B cell (primary cell): Measurements from ENCODE around the gene RABGAP1L. TPM values are rescaled to one million over a fixed set of nuclear protein-coding genes. Genes with fewer than 3 reads are reported as not detected.
A peak's percentile ranks its signal among the peaks of the same experiment; 100 is the strongest.

ENCODE experiments used
- ATAC-seq: fragments of 200-7000 bp; cut with Tn5 transposase; one replicate; pipeline ENCODE4 v1.10.0; 2021; ENCODE audit warnings: low read depth, mild to moderate bottlenecking, moderate number of reproducible peaks, moderate library complexity
- CTCF ChIA-PET: fragments of 350-600 bp; sonication (Branson Sonifier 250); formaldehyde crosslinking; loops from one replicate; lab custom pipeline; 2021; ENCODE audit warnings: antibody characterized with exemption, inconsistent platforms; lab: Charles Lee
- POLR2A ChIA-PET: fragments of 350-600 bp; sonication (Branson Sonifier 250); formaldehyde crosslinking; loops from one replicate; lab custom pipeline; 2021; ENCODE audit warnings: antibody characterized with exemption; lab: Charles Lee
- DNase-seq: peaks from one replicate; pipeline ENCODE4 v3.0.0; 2013
- H2AFZ ChIP-seq: 2 replicates; pipeline ENCODE4 v1.6.1; 2012; ENCODE audit warnings: mild to moderate bottlenecking, low read depth, low read length; ENCODE audit not compliant: insufficient read depth, poor library complexity, severe bottlenecking
- H3K27ac ChIP-seq, 2 donors: 1 replicate in 1 of 2; 2 replicates in 1 of 2; pipeline ENCODE4 v1.5.1; 2012 to 2013; ENCODE audit warnings: low read length in 2 of 2, mild to moderate bottlenecking in 2 of 2, moderate library complexity in 1 of 2
- H3K27me3 ChIP-seq, 4 experiments: fragments of 200-600 bp in 1 of 4; sonication (generic) in 1 of 4; replicated peaks in 1 of 4; 1 replicate in 2 of 4; 2 replicates in 2 of 4; pipeline versions ENCODE4 v1.6.1 to v1.7.0; 2013 to 2016; ENCODE audit warnings: low read length in 3 of 4, mild to moderate bottlenecking in 2 of 4, mixed read lengths in 1 of 4, moderate library complexity in 1 of 4; ENCODE audit not compliant: insufficient read depth in 4 of 4, control insufficient read depth in 3 of 4; ENCODE audit errors: control extremely low read depth in 1 of 4
- H3K36me3 ChIP-seq, 2 experiments: replicated peaks in 1 of 2; 1 replicate in 1 of 2; 2 replicates in 1 of 2; pipeline versions ENCODE4 v1.6.1 to v1.7.1; 2013; ENCODE audit warnings: low read length in 1 of 2; ENCODE audit not compliant: insufficient read depth in 2 of 2, control insufficient read depth in 1 of 2; ENCODE audit errors: control extremely low read depth in 1 of 2, extremely low read depth in 1 of 2
- H3K4me1 ChIP-seq, 2 donors: fragments of 200-600 bp in 1 of 2; sonication (generic) in 1 of 2; 1 replicate in 1 of 2; 2 replicates in 1 of 2; pipeline versions ENCODE4 v1.5.1 to v1.6.1; 2013 to 2017; ENCODE audit warnings: low read length in 2 of 2; ENCODE audit not compliant: control insufficient read depth in 2 of 2, insufficient read depth in 2 of 2
- H3K4me2 ChIP-seq: replicated peaks from 2 replicates; pipeline ENCODE3; 2012; ENCODE audit warnings: mild to moderate bottlenecking, low read depth, low read length; ENCODE audit not compliant: poor library complexity, severe bottlenecking
- H3K4me3 ChIP-seq, 5 experiments: fragments of 200-600 bp in 1 of 5; sonication (generic) in 1 of 5; 1 replicate in 3 of 5; 2 replicates in 2 of 5; pipeline versions ENCODE4 v1.5.1 to v1.7.0; 2011 to 2016; ENCODE audit warnings: low read length in 4 of 5, mild to moderate bottlenecking in 4 of 5, low read depth in 2 of 5, control low read depth in 1 of 5, moderate library complexity in 1 of 5; ENCODE audit not compliant: insufficient read depth in 1 of 5; ENCODE audit errors: control extremely low read depth in 1 of 5, extremely low read depth in 1 of 5
- H3K79me2 ChIP-seq: fragments of 200-600 bp; sonication (generic); one replicate; pipeline ENCODE4 v1.6.0; 2016; ENCODE audit warnings: low read length; ENCODE audit not compliant: control insufficient read depth, insufficient read depth
- H3K9ac ChIP-seq: fragments of 200-600 bp; sonication (generic); 2 replicates; pipeline ENCODE4 v1.6.1; 2017; ENCODE audit warnings: mild to moderate bottlenecking, low read length, moderate library complexity
- H3K9me3 ChIP-seq, 3 donors: one replicate each; pipeline versions ENCODE4 v1.6.1 to v1.7.1; 2013; ENCODE audit warnings: low read length in 2 of 3; ENCODE audit not compliant: control insufficient read depth in 2 of 3, insufficient read depth in 1 of 3; ENCODE audit errors: control extremely low read depth in 1 of 3
- H4K20me1 ChIP-seq: 2 replicates; pipeline ENCODE4 v1.6.0; 2012; ENCODE audit warnings: mild to moderate bottlenecking, low read length; ENCODE audit not compliant: insufficient read depth, control insufficient read depth, poor library complexity, severe bottlenecking
- H3K27ac Mint-ChIP-seq: one replicate; pipeline ENCODE4 v1.8.0; 2021; ENCODE audit warnings: mixed read lengths
- H3K27me3 Mint-ChIP-seq: one replicate; pipeline ENCODE4 v1.8.0; 2021; ENCODE audit warnings: mixed read lengths
- H3K4me1 Mint-ChIP-seq: one replicate; pipeline ENCODE4 v1.8.0; 2021; ENCODE audit warnings: mixed read lengths
- H3K4me3 Mint-ChIP-seq: one replicate; pipeline ENCODE4 v1.8.0; 2021; ENCODE audit warnings: mixed read lengths
- H3K9me3 Mint-ChIP-seq: one replicate; pipeline ENCODE4 v1.8.0; 2022; ENCODE audit warnings: mixed read lengths; ENCODE audit not compliant: insufficient read depth
- EZH2 ChIP-seq: IDR thresholded peaks from 2 replicates; pipeline ENCODE4 v1.6.1; 2012; ENCODE audit warnings: borderline replicate concordance, low read depth, mild to moderate bottlenecking, moderate library complexity, low read length; ENCODE audit not compliant: insufficient read depth, poor library complexity, severe bottlenecking
- WGBS: methylation state at CpG from one replicate; pipeline ENCODE4 v1.1.5; 2013; ENCODE audit warnings: missing lambda C conversion rate; ENCODE audit not compliant: insufficient coverage; 5-methylcytosine and 5-hydroxymethylcytosine counted together
- intact Hi-C: fragments of 100-400 bp; cut with micrococcal nuclease; formaldehyde crosslinking; loops from one replicate; pipeline ENCODE4 v1.10.0; 2022
- polyA plus RNA-seq: library from polyadenylated mRNA; depleted of rRNA; stranded (reverse); fragments of >200 nt; gene quantifications from 2 replicates; pipeline ENCODE4 v1.2.3, GENCODE V29; 2012
- total RNA-seq, 2 donors: library from RNA; stranded (reverse); fragments of 120-200 nt in 1 of 2; gene quantifications; 1 replicate in 1 of 2; 2 replicates in 1 of 2; pipeline versions ENCODE4 v1.2.3 to v1.2.4, GENCODE V29; 2013 to 2022
- TF ChIP-seq, protein P1 (sequence below): fragments of 200-600 bp; IDR thresholded peaks from one replicate; pipeline ENCODE4 v1.8.0; 2022; ENCODE audit warnings: antibody characterized with exemption, mild to moderate bottlenecking

RABGAP1L gene
- total and polyA plus RNA-seq, 2 donors (not counting 1 experiment from before 2014, with no cell fraction given) = 34.9 to 159 TPM

DNA sequence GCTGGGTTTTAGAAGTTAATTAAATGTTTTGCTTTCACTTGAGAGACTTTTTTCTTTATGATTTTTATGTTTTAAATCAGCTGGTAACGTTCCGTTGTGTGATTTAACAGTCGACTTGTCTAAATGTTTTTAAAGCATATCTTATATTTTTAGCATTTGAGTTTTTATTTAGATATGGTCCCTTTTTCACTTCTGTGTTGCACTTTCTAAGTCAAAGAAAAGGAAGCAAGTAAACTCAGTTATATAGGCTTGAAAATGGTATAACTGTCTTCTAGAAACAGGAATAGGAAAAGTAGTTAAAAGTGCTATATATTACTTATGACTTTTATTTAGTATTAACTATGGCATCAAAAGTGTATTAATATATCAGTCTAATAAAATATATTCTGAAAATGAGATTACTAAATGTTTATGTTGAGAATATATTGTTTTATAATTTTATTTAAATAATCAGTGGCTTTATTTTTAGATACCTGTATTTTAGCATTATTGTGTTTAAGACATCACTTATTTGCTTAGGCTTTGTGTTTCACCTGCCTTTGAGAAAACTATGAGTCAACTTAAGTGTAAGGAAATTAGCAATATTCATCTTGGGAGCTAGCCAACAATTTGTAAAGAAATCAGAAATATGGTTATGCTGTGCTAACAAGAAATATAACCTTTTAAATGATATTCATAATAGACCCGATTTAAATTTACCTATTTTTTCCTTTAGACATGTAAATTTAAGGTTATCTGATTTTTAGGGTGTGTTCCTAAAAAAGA, 60.5 kb downstream of the RABGAP1L start:
- no CpG with 5 or more reads among the region's 4 CpGs for WGBS
- Histone ChIP-seq H3K9ac (peak overlapping the region; percentile 56), H3K27ac (peak overlapping the region; percentile 60 to 67), H3K36me3 (peaks cover 4 to 9% of the 10 kb centered on the region in 2 experiments), H3K4me1 (peaks cover 37 to 39% of the 10 kb centered on the region in 2 donors), H3K79me2 (peaks cover 35% of the 10 kb centered on the region), H3K27me3 (no peaks in the 10 kb centered on the region), H4K20me1 (no peaks in the 10 kb centered on the region), H3K9me3 (peaks cover 0 to 5% (median 0%) of the 10 kb centered on the region in 3 donors), H2AFZ (peak overlapping the region; percentile 46), H3K4me2 (peak overlapping the region; percentile 64), H3K4me3 (peak overlapping the region in 2 of 5 experiments; percentile 9 to 36)
- DNase-seq (peak; percentile 24), ATAC-seq (no peak)
- intact Hi-C loops = loop anchor here (5.0 kb wide), 3 partner anchors 247 to 1482 kb away; partner anchors contain the start of genes GAS5 and ZBTB37
- Mint-ChIP-seq H3K4me3 (peak overlapping the region; percentile 68), H3K27me3 (no peaks in the 10 kb centered on the region), H3K9me3 (no peaks in the 10 kb centered on the region), H3K27ac (peak overlapping the region; percentile 90), H3K4me1 (peaks cover 37% of the 10 kb centered on the region)
- no peak for TF ChIP-seq EZH2
- TF ChIP-seq, protein P1, sequence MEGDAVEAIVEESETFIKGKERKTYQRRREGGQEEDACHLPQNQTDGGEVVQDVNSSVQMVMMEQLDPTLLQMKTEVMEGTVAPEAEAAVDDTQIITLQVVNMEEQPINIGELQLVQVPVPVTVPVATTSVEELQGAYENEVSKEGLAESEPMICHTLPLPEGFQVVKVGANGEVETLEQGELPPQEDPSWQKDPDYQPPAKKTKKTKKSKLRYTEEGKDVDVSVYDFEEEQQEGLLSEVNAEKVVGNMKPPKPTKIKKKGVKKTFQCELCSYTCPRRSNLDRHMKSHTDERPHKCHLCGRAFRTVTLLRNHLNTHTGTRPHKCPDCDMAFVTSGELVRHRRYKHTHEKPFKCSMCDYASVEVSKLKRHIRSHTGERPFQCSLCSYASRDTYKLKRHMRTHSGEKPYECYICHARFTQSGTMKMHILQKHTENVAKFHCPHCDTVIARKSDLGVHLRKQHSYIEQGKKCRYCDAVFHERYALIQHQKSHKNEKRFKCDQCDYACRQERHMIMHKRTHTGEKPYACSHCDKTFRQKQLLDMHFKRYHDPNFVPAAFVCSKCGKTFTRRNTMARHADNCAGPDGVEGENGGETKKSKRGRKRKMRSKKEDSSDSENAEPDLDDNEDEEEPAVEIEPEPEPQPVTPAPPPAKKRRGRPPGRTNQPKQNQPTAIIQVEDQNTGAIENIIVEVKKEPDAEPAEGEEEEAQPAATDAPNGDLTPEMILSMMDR = no peak
- POLR2A ChIA-PET = no interaction called here
- CTCF ChIA-PET = interaction anchor here (1.1 to 3.7 kb wide), 4 partner anchors 9 to 229 kb away, joined by 3 to 19 read pairs (median 4); partner anchors contain the start of gene RABGAP1L

DNA sequence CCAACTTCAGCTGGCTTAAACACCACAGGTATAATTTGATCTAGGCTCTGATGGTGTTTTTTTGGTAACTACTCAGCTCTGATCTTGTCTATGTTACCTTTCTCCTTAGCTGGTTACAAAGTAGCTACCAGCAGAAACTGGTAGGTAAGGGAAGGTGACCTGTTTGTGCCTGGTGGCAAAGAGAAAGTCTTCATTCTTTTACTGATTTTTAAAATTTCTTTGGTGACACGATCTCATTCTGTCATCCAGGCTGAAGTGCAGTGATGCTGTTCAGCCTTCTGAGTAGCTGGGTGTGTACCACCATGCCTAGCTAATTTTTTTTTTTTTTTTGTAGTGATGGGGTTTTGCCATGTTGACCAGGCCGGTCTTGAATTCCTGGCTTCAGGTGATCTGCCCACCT, 62.4 kb downstream of the RABGAP1L start:
- Mint-ChIP-seq H3K4me3 (peak overlapping the region; percentile 60), H3K27me3 (no peaks in the 10 kb centered on the region), H3K4me1 (peaks cover 47% of the 10 kb centered on the region), H3K9me3 (no peaks in the 10 kb centered on the region), H3K27ac (peak overlapping the region; percentile 80)
- H3K9me3 ChIP-seq = peaks cover 0 to 5% (median 0%) of the 10 kb centered on the region in 3 donors
- no peak for ATAC-seq
- H3K27ac ChIP-seq = peak overlapping the region; percentile 54 to 67
- ChIA-PET POLR2A (interaction anchor here (0.6 to 0.7 kb wide), 2 partner anchors 616 to 661 kb away, joined by 3 to 5 read pairs; no protein-coding TSS in a partner anchor), CTCF (interaction anchor here (0.7 to 1.5 kb wide), 6 partner anchors 41 to 1290 kb away, joined by 3 to 6 read pairs (median 3); no protein-coding TSS in a partner anchor)
- intact Hi-C loops = no loop called here
- peak overlapping the region; percentile 64 for H3K4me2 ChIP-seq
- H3K27me3 ChIP-seq = no peaks in the 10 kb centered on the region
- peak overlapping the region; percentile 41 for H3K9ac ChIP-seq
- H4K20me1 ChIP-seq = no peaks in the 10 kb centered on the region
- 100% methylated on average over 1 of the region's 2 CpGs for WGBS
- H2AFZ ChIP-seq = peak overlapping the region; percentile 8
- TF ChIP-seq, protein P1 = no peak
- no peak for TF ChIP-seq EZH2
- peak overlapping the region in 2 of 5 experiments; percentile 1 to 30 for H3K4me3 ChIP-seq
- H3K79me2 ChIP-seq = peaks cover 47% of the 10 kb centered on the region
- peaks cover 4 to 9% of the 10 kb centered on the region in 2 experiments for H3K36me3 ChIP-seq
- DNase-seq = no peak
- peaks cover 48 to 49% of the 10 kb centered on the region in 2 donors for H3K4me1 ChIP-seq
